GM10266 (cell line): ENCODE results near the gene USP24.
"Not testable (repeated sequence)": the region's sequence is repeated elsewhere in the genome, so short reads cannot be mapped to it uniquely, and the experiment has no call there.

Experiments
- DNase-seq: peaks from one replicate; pipeline ENCODE4 v3.0.0; 2012; ENCODE audit errors: extremely low spot score
- TF ChIP-seq, protein P1 (sequence below): IDR thresholded peaks from 2 replicates; pipeline ENCODE4 v1.5.1; 2012; ENCODE audit warnings: mild to moderate bottlenecking, low read depth; ENCODE audit not compliant: control insufficient read depth, insufficient read depth; ENCODE audit errors: missing control alignments

Gene USP24

DNA sequence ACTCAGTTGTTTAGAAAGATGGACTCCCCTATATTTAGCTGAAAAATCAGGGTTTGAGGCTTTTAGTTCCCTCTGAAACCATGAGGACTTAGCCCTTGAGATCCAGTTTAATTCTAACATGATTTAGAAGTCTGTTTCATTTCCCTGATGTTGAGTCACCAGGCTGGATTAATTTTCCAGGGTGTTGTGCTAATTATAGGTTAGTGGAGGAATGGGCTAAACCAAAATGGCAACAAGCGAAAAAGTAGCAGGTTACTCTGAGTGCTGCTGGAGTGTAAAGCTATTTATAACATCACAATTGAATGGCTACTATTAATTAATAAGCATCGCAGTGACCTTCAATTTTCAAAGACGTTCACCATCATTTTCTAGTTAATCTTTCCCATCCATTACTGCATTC lies 15.5 kb upstream of the USP24 start:
- DNase-seq: no peak
- TF ChIP-seq, protein P1, sequence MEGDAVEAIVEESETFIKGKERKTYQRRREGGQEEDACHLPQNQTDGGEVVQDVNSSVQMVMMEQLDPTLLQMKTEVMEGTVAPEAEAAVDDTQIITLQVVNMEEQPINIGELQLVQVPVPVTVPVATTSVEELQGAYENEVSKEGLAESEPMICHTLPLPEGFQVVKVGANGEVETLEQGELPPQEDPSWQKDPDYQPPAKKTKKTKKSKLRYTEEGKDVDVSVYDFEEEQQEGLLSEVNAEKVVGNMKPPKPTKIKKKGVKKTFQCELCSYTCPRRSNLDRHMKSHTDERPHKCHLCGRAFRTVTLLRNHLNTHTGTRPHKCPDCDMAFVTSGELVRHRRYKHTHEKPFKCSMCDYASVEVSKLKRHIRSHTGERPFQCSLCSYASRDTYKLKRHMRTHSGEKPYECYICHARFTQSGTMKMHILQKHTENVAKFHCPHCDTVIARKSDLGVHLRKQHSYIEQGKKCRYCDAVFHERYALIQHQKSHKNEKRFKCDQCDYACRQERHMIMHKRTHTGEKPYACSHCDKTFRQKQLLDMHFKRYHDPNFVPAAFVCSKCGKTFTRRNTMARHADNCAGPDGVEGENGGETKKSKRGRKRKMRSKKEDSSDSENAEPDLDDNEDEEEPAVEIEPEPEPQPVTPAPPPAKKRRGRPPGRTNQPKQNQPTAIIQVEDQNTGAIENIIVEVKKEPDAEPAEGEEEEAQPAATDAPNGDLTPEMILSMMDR: no peak

DNA sequence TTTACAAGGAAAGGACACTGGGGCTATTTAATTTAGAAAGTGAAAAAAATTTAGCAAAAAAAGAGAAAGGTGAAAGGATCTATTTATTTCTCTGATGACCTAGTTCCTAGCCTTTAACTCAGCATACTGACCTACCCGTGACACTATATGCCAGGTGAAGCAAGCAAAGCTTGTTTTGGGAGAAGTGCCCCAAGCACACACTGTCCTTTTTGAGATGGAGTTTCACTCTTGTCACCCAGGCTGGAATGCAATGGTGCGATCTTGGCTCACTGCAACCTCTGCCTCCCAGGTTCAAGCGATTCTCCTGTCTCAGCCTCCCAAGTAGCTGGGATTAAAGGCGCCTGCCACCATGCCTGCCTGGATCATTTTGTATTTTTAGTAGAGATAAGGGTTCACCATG lies 14.6 kb upstream of the USP24 start:
- not testable (repeated sequence) for DNase-seq

DNA sequence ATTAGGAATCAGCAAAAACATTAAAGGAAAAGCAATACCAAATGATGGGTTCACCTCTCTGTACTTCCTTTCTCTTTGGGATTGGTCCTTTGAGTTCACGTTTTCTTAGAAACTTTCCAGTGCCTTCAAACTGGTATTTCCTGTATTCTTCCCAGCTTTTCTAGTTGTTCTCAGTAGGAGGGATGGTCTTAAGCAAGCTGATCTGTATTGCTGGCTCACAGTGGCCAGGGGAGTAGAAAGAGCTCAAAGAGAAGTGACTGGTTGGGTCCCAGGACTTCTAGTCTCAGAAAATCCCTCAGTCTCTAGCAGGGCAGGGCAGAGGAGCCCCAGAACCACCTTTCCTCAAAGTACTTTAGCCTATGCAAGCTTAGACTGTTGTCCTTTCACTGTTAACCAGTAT lies 10.1 kb upstream of the USP24 start:
- TF ChIP-seq, protein P1: no peak
- DNase-seq: no peak

DNA sequence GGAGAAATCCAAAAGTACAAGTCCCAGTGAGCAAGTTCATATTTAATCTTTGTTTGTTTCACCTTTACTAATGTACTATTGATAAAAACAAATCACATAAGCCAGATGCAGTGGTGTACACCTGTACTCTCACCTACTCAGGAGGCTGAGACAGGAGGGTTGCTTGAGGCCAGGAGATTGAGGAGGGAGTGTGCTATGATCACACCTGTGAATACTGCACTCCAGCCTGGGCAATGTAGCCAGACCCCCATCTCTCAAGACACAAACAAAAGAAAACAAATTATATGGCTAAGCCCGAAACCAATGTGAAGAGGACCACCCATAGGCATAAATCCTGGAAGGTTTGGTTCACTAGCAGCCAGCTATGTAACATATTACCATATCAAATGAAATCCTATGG lies 9.6 kb upstream of the USP24 start:
- TF ChIP-seq, protein P1: no peak
- no peak for DNase-seq

DNA sequence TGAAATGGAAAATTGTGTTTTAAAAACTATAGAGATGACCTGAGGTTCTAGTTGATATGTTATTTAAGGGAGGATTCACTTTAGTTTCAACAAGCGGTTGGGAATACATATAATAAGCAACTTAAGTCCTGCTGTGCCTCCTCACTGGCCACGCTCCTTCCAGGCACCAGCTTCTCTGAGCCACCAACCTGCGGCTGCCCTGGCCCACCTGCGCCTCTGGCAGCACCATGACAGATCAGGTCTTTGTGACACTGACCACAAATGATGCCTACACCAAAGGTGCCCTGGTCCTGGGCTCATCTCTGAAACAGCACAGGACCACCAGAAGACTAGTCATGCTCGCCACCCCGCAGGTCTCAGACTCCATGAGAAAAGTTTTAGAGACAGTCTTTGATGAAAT lies 7.0 kb upstream of the USP24 start:
- TF ChIP-seq, protein P1: no peak
- DNase-seq: no peak

DNA sequence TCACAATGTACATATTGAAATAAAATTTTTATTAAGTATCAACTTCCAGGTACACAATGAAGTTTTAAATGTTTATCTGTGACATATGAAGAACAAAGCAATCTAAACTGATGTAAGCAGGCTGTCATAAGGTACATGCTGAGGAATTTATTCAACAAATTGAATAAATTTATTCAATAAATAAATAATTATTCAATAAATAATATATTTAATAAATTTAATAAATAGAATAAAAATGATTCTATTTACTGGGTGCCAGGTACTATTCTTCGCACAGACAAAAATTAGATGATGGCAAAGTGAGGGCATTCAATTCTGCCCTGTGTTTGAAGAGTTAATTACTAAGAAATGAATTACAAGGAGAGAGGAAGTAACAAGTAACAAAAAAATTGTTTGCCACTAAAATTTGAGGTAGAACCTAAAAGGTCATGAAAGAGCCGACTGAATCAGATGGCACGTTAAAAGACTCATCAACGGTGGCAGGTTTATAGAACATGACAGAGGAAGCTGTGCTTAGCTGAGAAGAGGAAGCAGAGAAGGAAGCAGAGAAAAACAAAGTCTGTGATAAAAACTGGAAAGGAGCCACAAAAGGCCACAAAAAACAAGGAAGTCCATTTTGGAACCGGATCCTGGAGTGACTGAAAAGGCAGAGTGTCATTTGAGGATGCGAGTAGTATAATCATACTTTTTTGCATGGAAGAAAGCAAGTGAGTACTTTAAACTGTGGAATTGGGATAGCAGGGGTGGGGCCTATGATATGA lies 2.2 kb upstream of the USP24 start:
- no peak for DNase-seq
- TF ChIP-seq, protein P1: no peak

DNA sequence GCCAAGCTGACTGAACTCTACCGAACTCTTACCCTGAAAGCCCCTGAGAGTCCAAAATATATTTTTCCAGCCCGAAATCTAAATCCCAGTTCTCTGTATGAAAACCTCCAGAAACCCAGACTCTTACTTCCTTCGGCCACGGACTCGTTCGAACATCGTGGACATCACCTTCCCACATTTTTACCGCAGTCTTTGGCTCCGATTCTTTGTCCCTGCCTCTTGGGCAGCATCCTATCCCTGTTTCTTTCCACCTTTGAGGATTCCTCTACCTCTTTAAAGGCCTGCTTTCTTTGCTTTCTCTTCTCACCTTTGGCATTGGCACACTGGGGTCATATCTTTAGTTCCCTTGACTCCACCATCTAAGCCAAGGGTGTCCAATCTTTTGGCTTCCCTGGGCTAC lies 932 bp upstream of the USP24 start:
- no peak for DNase-seq
- TF ChIP-seq, protein P1: no peak

DNA sequence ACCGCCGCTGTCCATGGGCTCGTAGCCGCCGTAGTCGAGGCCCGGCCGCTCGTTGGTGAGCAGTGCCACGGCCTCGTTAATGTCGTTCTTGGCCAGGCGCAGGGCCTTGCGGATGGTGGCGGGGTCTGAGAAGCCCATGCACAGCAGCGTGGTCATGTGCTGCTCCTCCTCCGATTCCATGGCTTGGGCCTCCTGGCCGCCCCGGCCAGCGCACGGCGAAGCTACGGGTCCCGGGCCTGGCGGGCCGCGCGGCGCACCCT lies 300 bp downstream of the USP24 start:
- DNase-seq: peak; percentile 67
- TF ChIP-seq, protein P1: no peak
